Activated CD8-positive, alpha-beta T cell treated with anti-CD3 and anti-CD28 coated beads for 36 hours (primary cell): ENCODE data around the gene ERP44. TPM values are rescaled to one million over a fixed set of nuclear protein-coding genes. Genes with fewer than 3 reads are reported as not detected.
"Not testable (repeated sequence)": the region's sequence is repeated elsewhere in the genome, so short reads cannot be mapped to it uniquely, and the experiment has no call there.

Experiments
- ATAC-seq: fragments of 200-7000 bp; cut with Tn5 transposase; one replicate; pipeline ENCODE4 v1.10.0; 2021; ENCODE audit warnings: mild to moderate bottlenecking, moderate library complexity
- CTCF ChIA-PET: fragments of 350-600 bp; sonication (Branson Sonifier 250); formaldehyde crosslinking; loops from one replicate; lab custom pipeline; 2021; ENCODE audit warnings: antibody characterized with exemption; lab: Charles Lee
- POLR2A ChIA-PET: fragments of 350-600 bp; sonication (Branson Sonifier 250); formaldehyde crosslinking; loops from one replicate; lab custom pipeline; 2021; ENCODE audit warnings: antibody characterized with exemption; lab: Charles Lee
- DNase-seq: peaks from one replicate; pipeline ENCODE4 v3.0.0-alpha.2; 2020
- H3K27ac Mint-ChIP-seq: one replicate; pipeline ENCODE4 v1.8.0; 2021; ENCODE audit warnings: mild to moderate bottlenecking, mixed read lengths
- H3K27me3 Mint-ChIP-seq: one replicate; pipeline ENCODE4 v1.8.0; 2021; ENCODE audit warnings: mixed read lengths
- H3K36me3 Mint-ChIP-seq: one replicate; pipeline ENCODE4 v1.8.0; 2021; ENCODE audit warnings: low read depth, mixed read lengths
- H3K4me1 Mint-ChIP-seq: one replicate; pipeline ENCODE4 v1.8.0; 2021; ENCODE audit warnings: low read depth, mixed read lengths
- H3K4me3 Mint-ChIP-seq: one replicate; pipeline ENCODE4 v1.8.0; 2021; ENCODE audit warnings: mild to moderate bottlenecking, moderate library complexity, mixed read lengths
- H3K9me3 Mint-ChIP-seq: one replicate; pipeline ENCODE4 v1.8.0; 2021; ENCODE audit warnings: mixed read lengths
- CTCF ChIP-seq: fragments of 200-600 bp; IDR thresholded peaks from one replicate; pipeline ENCODE4 v1.8.0; 2022; ENCODE audit warnings: antibody characterized with exemption, mild to moderate bottlenecking
- intact Hi-C: fragments of 100-400 bp; cut with micrococcal nuclease; formaldehyde crosslinking; loops from one replicate; pipeline ENCODE4 v1.10.0; 2022
- total RNA-seq, 2 experiments: library from RNA; stranded (reverse); gene quantifications; one replicate each; pipeline ENCODE4 v1.2.3, GENCODE V29; 2021

Gene ERP44
- total RNA-seq, 2 experiments from 2014 or later, result 10.2 to 11.1 TPM

- ChIA-PET CTCF (no interaction called here), POLR2A (no interaction called here)
- ATAC-seq (no peak), DNase-seq (no peak)
- H3K27me3 Mint-ChIP-seq, result no peaks in the 10 kb centered on the region
- H3K36me3 Mint-ChIP-seq, result peaks cover 5% of the 10 kb centered on the region
- H3K4me3 Mint-ChIP-seq, result no peak overlapping the region
- no peaks in the 10 kb centered on the region for H3K9me3 Mint-ChIP-seq
- intact Hi-C loops, result no loop called here
- H3K27ac Mint-ChIP-seq, result no peak overlapping the region
- H3K4me1 Mint-ChIP-seq, result peaks cover 20% of the 10 kb centered on the region
- no peak for TF ChIP-seq CTCF
These were observed 32.3 kb downstream of the ERP44 start for GRCh38 chr9:100066539-100066938.

- TF ChIP-seq CTCF, result no peak
- CTCF ChIA-PET, result interaction anchor here (1.0 to 1.2 kb wide), 2 partner anchors 38 to 95 kb away, joined by 3 read pairs; no protein-coding TSS in a partner anchor
- Mint-ChIP-seq H3K27me3 (no peaks in the 10 kb centered on the region), H3K9me3 (no peaks in the 10 kb centered on the region), H3K36me3 (peaks cover 5% of the 10 kb centered on the region), H3K4me3 (no peak overlapping the region), H3K27ac (no peak overlapping the region), H3K4me1 (peaks cover 14% of the 10 kb centered on the region)
- POLR2A ChIA-PET, result no interaction called here
- intact Hi-C loops, result no loop called here
- DNase-seq (no peak), ATAC-seq (no peak)
These were observed 33.8 kb downstream of the ERP44 start for GRCh38 chr9:100064872-100065581.

- TF ChIP-seq CTCF, result no peak
- no peak for ATAC-seq
- H3K27me3 Mint-ChIP-seq, result no peaks in the 10 kb centered on the region
- H3K4me3 Mint-ChIP-seq, result no peak overlapping the region
- no peak overlapping the region for H3K27ac Mint-ChIP-seq
- no peak for DNase-seq
- ChIA-PET CTCF (no interaction called here), POLR2A (no interaction called here)
- intact Hi-C loops, result no loop called here
- H3K36me3 Mint-ChIP-seq, result peaks cover 10% of the 10 kb centered on the region
- no peaks in the 10 kb centered on the region for H3K9me3 Mint-ChIP-seq
- peaks cover 23% of the 10 kb centered on the region for H3K4me1 Mint-ChIP-seq
These were observed 35.6 kb downstream of the ERP44 start for GRCh38 chr9:100063185-100063584.

GRCh38 chr9:100062683-100063082, 36.1 kb downstream of the ERP44 start:
- ATAC-seq, H3K27me3 Mint-ChIP-seq, CTCF ChIA-PET, intact Hi-C loops, H3K9me3 Mint-ChIP-seq, H3K27ac Mint-ChIP-seq, H3K4me3 Mint-ChIP-seq, POLR2A ChIA-PET, DNase-seq: not testable (repeated sequence)
- Mint-ChIP-seq H3K4me1 (peaks cover 23% of the 10 kb centered on the region), H3K36me3 (peaks cover 10% of the 10 kb centered on the region)

GRCh38 chr9:100058699-100059579, 39.9 kb downstream of the ERP44 start:
- POLR2A ChIA-PET, result no interaction called here

More at GRCh38 chr9:100058699-100059579, 39.9 kb downstream of the ERP44 start:
- no peak overlapping the region for H3K27ac Mint-ChIP-seq
- CTCF ChIA-PET, result interaction anchor here (1.2 kb wide), 1 partner anchor 150 kb away, joined by 3 read pairs; no protein-coding TSS in a partner anchor
- H3K36me3 Mint-ChIP-seq, result peaks cover 9% of the 10 kb centered on the region
- H3K4me1 Mint-ChIP-seq, result peaks cover 13% of the 10 kb centered on the region
- no peak for TF ChIP-seq CTCF
- H3K4me3 Mint-ChIP-seq, result no peak overlapping the region
- H3K27me3 Mint-ChIP-seq, result no peaks in the 10 kb centered on the region
- no peak for ATAC-seq
- no peak for DNase-seq
- no peaks in the 10 kb centered on the region for H3K9me3 Mint-ChIP-seq
- intact Hi-C loops, result no loop called here
